Erythroblast (primary cell): ENCODE results near the gene SLC6A7.

Experiments used
- GATA1 ChIP-seq: IDR thresholded peaks from 2 replicates; pipeline ENCODE4 v1.6.1; 2011; ENCODE audit warnings: low read depth, mild to moderate bottlenecking, control low read depth, low read length, moderate library complexity
- POLR2A ChIP-seq: IDR thresholded peaks from 2 replicates; pipeline ENCODE4 v1.6.1; 2011; ENCODE audit warnings: mild to moderate bottlenecking, low read length

GRCh38 chr5:150167908-150168307 lies 22.0 kb upstream of the SLC6A7 start:
- TF ChIP-seq POLR2A = no peak
- TF ChIP-seq GATA1 = no peak
